Activated CD4-positive, alpha-beta T cell treated with anti-CD3 and anti-CD28 coated beads for 24 hours (primary cell): Measurements from ENCODE around the gene THSD7B.

Experiments used
- DNase-seq, 2 donors: peaks; one replicate each; pipeline ENCODE4 v3.0.0-alpha.2; 2020; ENCODE audit warnings: low read depth in 2 of 2

Gene THSD7B

GRCh38 chr2:137379186-137379585 lies 613.8 kb downstream of the THSD7B start:
- DNase-seq: no peak

- no peak for DNase-seq
Measured at GRCh38 chr2:137380610-137381009, 615.3 kb downstream of the THSD7B start.

GRCh38 chr2:137381731-137382130 lies 616.4 kb downstream of the THSD7B start:
- DNase-seq: no peak

- no peak for DNase-seq
Measured at GRCh38 chr2:137383391-137383790, 618.0 kb downstream of the THSD7B start.

- DNase-seq: no peak
Measured at GRCh38 chr2:137387044-137387443, 621.7 kb downstream of the THSD7B start.

- DNase-seq: no peak
Measured at GRCh38 chr2:137405496-137405895, 640.2 kb downstream of the THSD7B start.

GRCh38 chr2:137411585-137411984 lies 646.2 kb downstream of the THSD7B start:
- no peak for DNase-seq

- no peak for DNase-seq
Measured at GRCh38 chr2:137420744-137421143, 655.4 kb downstream of the THSD7B start.

GRCh38 chr2:137435162-137435561 lies 669.8 kb downstream of the THSD7B start:
- DNase-seq: no peak

- no peak for DNase-seq
Measured at GRCh38 chr2:137437386-137437785, 672.0 kb downstream of the THSD7B start.

- DNase-seq: no peak
Measured at GRCh38 chr2:137444970-137445369, 679.6 kb downstream of the THSD7B start.

- DNase-seq: no peak
Measured at GRCh38 chr2:137449454-137449853, 684.1 kb downstream of the THSD7B start.

- DNase-seq: no peak
Measured at GRCh38 chr2:137454886-137455285, 689.5 kb downstream of the THSD7B start.

- DNase-seq: no peak
Measured at GRCh38 chr2:137467246-137467862, 702.0 kb downstream of the THSD7B start.

- DNase-seq: no peak
Measured at GRCh38 chr2:137493261-137493660, 727.9 kb downstream of the THSD7B start.

GRCh38 chr2:137500599-137500998 lies 735.3 kb downstream of the THSD7B start:
- DNase-seq: no peak

GRCh38 chr2:137507237-137507636 lies 741.9 kb downstream of the THSD7B start:
- DNase-seq: no peak

- no peak for DNase-seq
Measured at GRCh38 chr2:137508739-137509384, 743.5 kb downstream of the THSD7B start.

GRCh38 chr2:137511526-137511925 lies 746.2 kb downstream of the THSD7B start:
- no peak for DNase-seq

- DNase-seq: no peak
Measured at GRCh38 chr2:137521653-137522619, 756.6 kb downstream of the THSD7B start.

GRCh38 chr2:137522620-137523011 lies 757.3 kb downstream of the THSD7B start:
- DNase-seq: no peak

- no peak for DNase-seq
Measured at GRCh38 chr2:137523931-137524330, 758.6 kb downstream of the THSD7B start.

GRCh38 chr2:137525132-137525531 lies 759.8 kb downstream of the THSD7B start:
- DNase-seq: no peak
